Mesothelial cell of epicardium (in vitro differentiated cells): ENCODE data around the gene FEN1. TPM values are rescaled to one million over a fixed set of nuclear protein-coding genes. Genes with fewer than 3 reads are reported as not detected.

ENCODE experiments used
- DNase-seq, 2 experiments: peaks; one replicate each; pipeline ENCODE4 v3.0.0; 2021; ENCODE audit warnings: low spot score in 2 of 2; ENCODE audit not compliant: unreplicated experiment in 2 of 2
- H3K27ac Mint-ChIP-seq: 2 replicates; pipeline ENCODE4 v1.8.0; 2021; ENCODE audit warnings: mixed read lengths
- H3K27me3 Mint-ChIP-seq: 2 replicates; pipeline ENCODE4 v1.8.0; 2021; ENCODE audit warnings: low read depth, mixed read lengths
- H3K36me3 Mint-ChIP-seq: 2 replicates; pipeline ENCODE4 v1.8.0; 2021; ENCODE audit warnings: mixed read lengths
- H3K4me1 Mint-ChIP-seq: 2 replicates; pipeline ENCODE4 v1.8.0; 2021; ENCODE audit warnings: mixed read lengths
- H3K4me3 Mint-ChIP-seq: 2 replicates; pipeline ENCODE4 v1.8.0; 2021; ENCODE audit warnings: mild to moderate bottlenecking, moderate library complexity, mixed read lengths
- H3K9me3 Mint-ChIP-seq: 2 replicates; pipeline ENCODE4 v1.8.0; 2021; ENCODE audit warnings: mixed read lengths
- CTCF ChIP-seq: fragments of 200-600 bp; sonication (generic); IDR thresholded peaks from one replicate; pipeline ENCODE4 v1.5.0; 2021; ENCODE audit warnings: antibody characterized with exemption; ENCODE audit not compliant: unreplicated experiment
- total RNA-seq: library from RNA; stranded (reverse); gene quantifications from 3 replicates; pipeline ENCODE4 v1.2.1, GENCODE V29; 2021

The FEN1 gene
- total RNA-seq, 1 donor from 2014 or later = 20.3 TPM

- Mint-ChIP-seq H3K4me3 (no peak overlapping the region), H3K9me3 (peaks cover 4% of the 10 kb centered on the region), H3K4me1 (no peaks in the 10 kb centered on the region), H3K27ac (no peak overlapping the region), H3K27me3 (no peaks in the 10 kb centered on the region), H3K36me3 (peaks cover 54% of the 10 kb centered on the region)
- DNase-seq = no peak
- TF ChIP-seq CTCF = no peak
Measured at GRCh38 chr11:61842528-61842820, 49.8 kb downstream of the FEN1 start.

- Mint-ChIP-seq H3K27ac (peak overlapping the region; percentile 25), H3K4me1 (no peaks in the 10 kb centered on the region), H3K4me3 (no peak overlapping the region), H3K9me3 (no peaks in the 10 kb centered on the region), H3K36me3 (peaks cover 48% of the 10 kb centered on the region), H3K27me3 (no peaks in the 10 kb centered on the region)
- DNase-seq = no peak
- no peak for TF ChIP-seq CTCF
Measured at GRCh38 chr11:61844909-61845565, 52.3 kb downstream of the FEN1 start.

GRCh38 chr11:61846362-61847020 lies 53.8 kb downstream of the FEN1 start:
- Mint-ChIP-seq H3K9me3 (no peaks in the 10 kb centered on the region), H3K27ac (peak overlapping the region; percentile 25)

More at GRCh38 chr11:61846362-61847020, 53.8 kb downstream of the FEN1 start:
- no peak for DNase-seq
- Mint-ChIP-seq H3K27me3 (no peaks in the 10 kb centered on the region), H3K36me3 (peaks cover 41% of the 10 kb centered on the region), H3K4me3 (no peak overlapping the region), H3K4me1 (no peaks in the 10 kb centered on the region)
- no peak for TF ChIP-seq CTCF

Other genes starting within 250 kb of the FEN1 start
- 7.6 to 9.4 TPM (median 8.3 TPM) in 3 replicates for gene SYT7, start 211.8 kb upstream of the FEN1 start, total RNA-seq
- 7.1 to 8.1 TPM (median 8.1 TPM) in 3 replicates for gene DAGLA, start 112.5 kb upstream of the FEN1 start, total RNA-seq
- gene MYRF, start 40.3 kb upstream of the FEN1 start, total RNA-seq = 401 to 436 TPM (median 428 TPM) in 3 replicates
- 139 to 154 TPM (median 148 TPM) in 3 replicates for gene TMEM258, start 312 bp upstream of the FEN1 start, total RNA-seq
- gene FADS1, start 24.1 kb downstream of the FEN1 start, total RNA-seq = 108 to 115 TPM (median 108 TPM) in 3 replicates
- gene FADS2, start 35.4 kb downstream of the FEN1 start, total RNA-seq = 317 to 337 TPM (median 324 TPM) in 3 replicates
- gene FADS3, start 98.6 kb downstream of the FEN1 start, total RNA-seq = 6.1 to 8.9 TPM (median 8.0 TPM) in 3 replicates
- gene RAB3IL1, start 124.7 kb downstream of the FEN1 start, total RNA-seq = 10.6 to 12.0 TPM (median 11.9 TPM) in 3 replicates
- 0.64 to 1.1 TPM (median 0.90 TPM) in 3 replicates for gene BEST1, start 157.4 kb downstream of the FEN1 start, total RNA-seq
- gene FTH1, start 174.7 kb downstream of the FEN1 start, total RNA-seq = 1,419 to 1,500 TPM (median 1,460 TPM) in 3 replicates